Measurements from ENCODE around the gene TREH. TPM values are rescaled to one million over a fixed set of nuclear protein-coding genes. Genes with fewer than 3 reads are reported as not detected.

Gene TREH
- total RNA-seq, 1 experiment from 2014 or later, result not detected

GRCh38 chr11:118652681-118653181 is 26.7 kb downstream of the TREH start:
- TF ChIP-seq CTCF (IDR thresholded peaks at IDR 0.05; ENCODE audit: unreplicated experiment), result no peak
- no peak for DNase-seq (ENCODE audit: unreplicated experiment)
- Mint-ChIP-seq H3K36me3 (ENCODE audit: insufficient read depth, unreplicated experiment) (peaks cover 62% of the 10 kb centered on the region), H3K27me3 (ENCODE audit: insufficient read depth, unreplicated experiment) (no peaks in the 10 kb centered on the region), H3K4me1 (ENCODE audit: insufficient read depth, unreplicated experiment) (no peaks in the 10 kb centered on the region), H3K9me3 (ENCODE audit: unreplicated experiment) (no peaks in the 10 kb centered on the region), H3K27ac (ENCODE audit: low read depth, unreplicated experiment) (no peak overlapping the region), H3K4me3 (ENCODE audit: unreplicated experiment) (no peak overlapping the region)
- CTCF ChIA-PET, result interaction anchor here (1.0 kb wide), 1 partner anchor 37 kb away, joined by 3 read pairs; no protein-coding TSS in a partner anchor
- BruUV-seq (replicated peaks), result no TSS peak
- POLR2A ChIA-PET, result interaction anchor here (0.6 kb wide), 1 partner anchor 81 kb away, joined by 3 read pairs; the partner anchor contains the start of gene ARCN1
- intact Hi-C loops (cut with micrococcal nuclease), result no loop called here

GRCh38 chr11:118651820-118652219 is 27.6 kb downstream of the TREH start:
- no peaks in the 10 kb centered on the region for H3K9me3 Mint-ChIP-seq (ENCODE audit: unreplicated experiment)
- no peak for DNase-seq (ENCODE audit: unreplicated experiment)
- peaks cover 71% of the 10 kb centered on the region for H3K36me3 Mint-ChIP-seq (ENCODE audit: insufficient read depth, unreplicated experiment)
- ChIA-PET POLR2A (interaction anchor here (0.6 to 1.1 kb wide), 3 partner anchors 10 to 80 kb away, joined by 3 read pairs; partner anchors contain the start of gene ARCN1), CTCF (interaction anchor here (1.0 kb wide), 1 partner anchor 38 kb away, joined by 3 read pairs; no protein-coding TSS in a partner anchor)
- BruUV-seq (replicated peaks), result no TSS peak
- no peaks in the 10 kb centered on the region for H3K27me3 Mint-ChIP-seq (ENCODE audit: insufficient read depth, unreplicated experiment)
- H3K4me3 Mint-ChIP-seq (ENCODE audit: unreplicated experiment), result no peak overlapping the region
- H3K4me1 Mint-ChIP-seq (ENCODE audit: insufficient read depth, unreplicated experiment), result no peaks in the 10 kb centered on the region
- no peak for TF ChIP-seq CTCF (IDR thresholded peaks at IDR 0.05; ENCODE audit: unreplicated experiment)
- intact Hi-C loops (cut with micrococcal nuclease), result no loop called here
- H3K27ac Mint-ChIP-seq (ENCODE audit: low read depth, unreplicated experiment), result no peak overlapping the region

- Mint-ChIP-seq H3K36me3 (ENCODE audit: insufficient read depth, unreplicated experiment) (peaks cover 75% of the 10 kb centered on the region), H3K27ac (ENCODE audit: low read depth, unreplicated experiment) (no peak overlapping the region), H3K27me3 (ENCODE audit: insufficient read depth, unreplicated experiment) (no peaks in the 10 kb centered on the region), H3K4me1 (ENCODE audit: insufficient read depth, unreplicated experiment) (no peaks in the 10 kb centered on the region), H3K9me3 (ENCODE audit: unreplicated experiment) (no peaks in the 10 kb centered on the region), H3K4me3 (ENCODE audit: unreplicated experiment) (no peak overlapping the region)
- intact Hi-C loops (cut with micrococcal nuclease), result no loop called here
- ChIA-PET POLR2A (no interaction called here), CTCF (interaction anchor here (0.6 kb wide), 1 partner anchor 308 kb away, joined by 3 read pairs; no protein-coding TSS in a partner anchor)
- no peak for TF ChIP-seq CTCF (IDR thresholded peaks at IDR 0.05; ENCODE audit: unreplicated experiment)
- DNase-seq (ENCODE audit: unreplicated experiment), result no peak
- BruUV-seq (replicated peaks), result no TSS peak
Measured at GRCh38 chr11:118650366-118650765, 29.1 kb downstream of the TREH start.

- no peak for TF ChIP-seq CTCF (IDR thresholded peaks at IDR 0.05; ENCODE audit: unreplicated experiment)
- Mint-ChIP-seq H3K36me3 (ENCODE audit: insufficient read depth, unreplicated experiment) (peaks cover 75% of the 10 kb centered on the region), H3K4me1 (ENCODE audit: insufficient read depth, unreplicated experiment) (no peaks in the 10 kb centered on the region), H3K4me3 (ENCODE audit: unreplicated experiment) (no peak overlapping the region), H3K27me3 (ENCODE audit: insufficient read depth, unreplicated experiment) (no peaks in the 10 kb centered on the region), H3K27ac (ENCODE audit: low read depth, unreplicated experiment) (no peak overlapping the region), H3K9me3 (ENCODE audit: unreplicated experiment) (no peaks in the 10 kb centered on the region)
- DNase-seq (ENCODE audit: unreplicated experiment), result no peak
- intact Hi-C loops (cut with micrococcal nuclease), result no loop called here
- ChIA-PET CTCF (interaction anchor here (0.5 to 0.9 kb wide), 3 partner anchors 9 to 55 kb away, joined by 3 to 5 read pairs (median 4); no protein-coding TSS in a partner anchor), POLR2A (no interaction called here)
- no TSS peak for BruUV-seq (replicated peaks)
Measured at GRCh38 chr11:118649941-118650340, 29.5 kb downstream of the TREH start.
